Measurements from ENCODE around the gene RRBP1.

The RRBP1 gene

DNA sequence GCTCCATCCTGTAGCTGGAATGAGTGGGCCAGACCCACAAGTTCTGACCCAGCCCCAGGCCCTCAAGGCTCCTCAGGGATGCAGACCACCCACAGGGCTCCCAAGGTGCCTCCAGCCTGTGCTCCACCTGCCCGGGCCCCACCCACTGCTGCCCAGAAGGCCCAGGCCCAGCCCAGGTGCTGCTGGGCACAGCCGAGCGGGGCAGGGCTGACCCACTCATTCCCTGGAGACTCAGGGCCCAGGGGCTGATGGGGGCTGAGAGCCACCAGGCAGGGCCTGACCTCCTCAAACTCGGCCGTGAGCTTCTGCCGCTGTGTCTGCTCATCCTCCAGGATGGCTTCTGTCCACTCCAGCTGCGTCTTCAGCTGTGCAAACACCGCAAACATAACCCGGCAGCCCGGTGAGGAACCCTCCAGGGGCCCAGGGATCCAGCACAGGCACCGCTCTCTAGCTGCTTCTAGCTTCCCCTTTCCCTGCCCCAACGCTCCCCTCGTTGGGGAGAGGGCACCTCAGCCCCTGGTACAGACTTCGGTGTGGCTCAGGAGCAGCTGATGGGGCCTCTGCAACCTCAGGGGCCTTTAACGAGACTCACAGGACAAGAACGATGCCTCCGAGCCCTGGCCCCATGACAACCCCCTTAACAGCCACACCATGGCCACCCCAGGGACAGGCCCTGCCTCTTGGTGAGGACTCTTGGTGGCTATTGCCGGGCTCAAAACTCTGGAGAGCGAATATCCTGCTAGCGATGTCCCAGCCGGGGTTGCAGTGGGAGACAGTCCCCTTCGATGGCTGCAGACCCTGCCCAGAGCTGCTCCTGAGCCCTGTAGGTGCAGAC is 66.2 kb downstream of the RRBP1 start:
- no peak for DNase-seq (ENCODE audit: low read depth, low spot score)
- no peak overlapping the region for H3K27ac ChIP-seq

GRCh38 chr20:17614812-17615644 is 67.0 kb downstream of the RRBP1 start:
- DNase-seq (ENCODE audit: low read depth, low spot score) = no peak
- H3K27ac ChIP-seq = no peak overlapping the region

DNA sequence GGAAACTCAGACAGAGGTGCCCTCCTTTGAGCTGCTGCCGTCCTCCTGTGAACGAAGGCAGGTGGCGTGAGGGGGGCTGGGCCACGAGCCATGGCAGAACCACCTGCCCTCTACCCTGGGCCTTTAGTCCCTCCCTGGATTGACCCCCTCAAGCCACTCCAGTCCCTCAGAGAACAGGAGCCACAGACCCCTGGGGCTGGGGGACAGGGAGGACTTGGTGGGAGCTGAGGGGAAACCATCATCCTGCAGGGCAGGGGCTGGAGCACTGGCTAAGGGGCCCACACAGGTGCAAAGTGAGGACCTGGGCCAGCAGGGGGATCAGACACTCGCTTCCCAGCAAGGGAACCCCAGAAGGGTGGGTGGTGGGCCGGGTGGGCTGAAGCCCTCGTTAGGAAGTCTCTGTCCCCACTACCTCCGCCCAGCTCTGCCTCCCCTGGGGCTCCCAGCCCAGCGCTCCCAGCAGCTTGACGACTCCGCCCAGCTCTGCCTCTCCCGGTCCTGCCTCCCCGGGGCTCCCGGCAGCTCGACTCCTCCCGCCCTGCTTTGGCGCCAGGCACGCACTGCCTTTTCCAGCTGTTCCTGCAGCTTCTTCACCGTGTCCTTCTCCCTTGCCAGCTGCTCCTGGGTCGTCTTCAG is 67.7 kb downstream of the RRBP1 start:
- no peak overlapping the region for H3K27ac ChIP-seq
- DNase-seq (ENCODE audit: low read depth, low spot score) = no peak

DNA sequence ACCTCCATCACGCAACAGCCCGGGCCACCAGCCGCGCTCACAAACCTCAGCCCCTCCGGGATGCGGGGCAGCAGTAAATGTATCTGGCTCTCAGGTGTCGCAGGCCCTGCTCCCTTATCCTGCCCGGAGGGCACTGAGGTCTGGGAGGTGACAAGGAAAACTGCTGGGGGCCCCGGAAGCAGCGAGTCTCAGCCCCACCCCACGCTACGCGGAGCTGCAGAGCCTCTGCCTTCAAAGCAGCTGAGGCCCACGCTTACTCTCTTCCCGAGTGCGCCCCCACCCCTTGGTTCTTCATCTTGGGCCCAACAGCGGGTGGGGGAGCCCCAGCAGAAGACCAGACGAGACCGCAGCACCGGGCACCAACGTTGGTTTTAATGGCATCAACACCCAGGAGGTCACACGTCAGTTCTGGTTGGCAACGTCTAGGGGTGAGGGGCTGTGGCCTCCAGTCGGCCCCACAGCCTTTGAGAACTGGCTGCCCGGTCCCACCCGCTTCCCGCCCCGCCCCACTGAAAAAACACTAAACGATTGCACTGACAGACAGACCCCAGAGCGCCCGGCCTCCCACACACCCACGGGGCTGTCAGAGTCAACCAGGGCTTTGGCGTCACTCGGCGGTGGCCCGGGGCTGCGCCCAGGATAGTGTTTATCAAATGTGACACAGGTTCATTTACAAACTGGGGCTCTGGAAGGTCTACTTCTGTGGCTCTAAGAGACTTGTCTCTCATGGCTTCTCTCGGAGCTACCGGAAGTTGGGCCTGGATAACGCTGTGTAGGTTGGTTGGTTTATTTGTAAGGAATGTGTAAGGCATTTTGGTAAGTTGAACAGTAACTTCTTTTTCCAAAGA is 68.5 kb downstream of the RRBP1 start:
- DNase-seq (ENCODE audit: low read depth, low spot score) = no peak
- no peak overlapping the region for H3K27ac ChIP-seq

- no peak for DNase-seq (ENCODE audit: low read depth, low spot score)
- H3K27ac ChIP-seq = peak overlapping the region; percentile 59
Observed at GRCh38 chr20:17612992-17613327, 69.1 kb downstream of the RRBP1 start.

DNA sequence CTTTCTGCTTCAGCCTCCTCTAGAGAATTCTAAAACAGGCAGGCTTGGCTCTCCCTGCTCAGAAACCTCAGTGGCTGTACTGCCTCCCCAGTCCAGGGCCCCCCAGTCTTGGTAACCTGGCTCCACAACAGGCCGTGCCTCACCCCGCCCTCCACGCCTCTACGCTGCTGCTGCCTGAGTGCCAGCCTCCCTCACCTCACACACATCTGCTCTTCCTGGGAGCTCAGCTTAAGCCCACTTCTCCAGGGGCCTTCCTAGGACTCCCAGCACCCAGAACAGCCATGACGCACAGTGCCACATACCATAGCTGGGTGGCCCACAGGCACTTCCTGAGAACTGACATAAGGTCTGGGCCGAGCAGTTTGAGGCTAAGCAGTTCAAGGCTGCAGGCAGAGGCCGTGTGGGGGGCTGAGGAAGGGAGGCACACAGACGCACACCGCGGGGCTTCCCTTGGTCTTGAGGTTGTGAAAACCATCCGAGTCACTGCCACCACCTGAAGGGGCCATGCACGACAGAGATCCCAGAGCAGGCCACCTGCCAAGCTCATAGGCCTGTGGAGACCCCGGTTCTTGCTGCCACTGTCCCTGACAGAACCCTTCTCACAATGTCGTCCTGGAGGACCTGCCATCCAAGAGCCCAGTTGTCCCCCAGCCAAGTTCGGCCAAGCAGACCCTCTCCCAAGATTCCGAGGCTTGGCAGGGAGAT is 69.6 kb downstream of the RRBP1 start:
- H3K27ac ChIP-seq = peak overlapping the region; percentile 59
- no peak for DNase-seq (ENCODE audit: low read depth, low spot score)

DNA sequence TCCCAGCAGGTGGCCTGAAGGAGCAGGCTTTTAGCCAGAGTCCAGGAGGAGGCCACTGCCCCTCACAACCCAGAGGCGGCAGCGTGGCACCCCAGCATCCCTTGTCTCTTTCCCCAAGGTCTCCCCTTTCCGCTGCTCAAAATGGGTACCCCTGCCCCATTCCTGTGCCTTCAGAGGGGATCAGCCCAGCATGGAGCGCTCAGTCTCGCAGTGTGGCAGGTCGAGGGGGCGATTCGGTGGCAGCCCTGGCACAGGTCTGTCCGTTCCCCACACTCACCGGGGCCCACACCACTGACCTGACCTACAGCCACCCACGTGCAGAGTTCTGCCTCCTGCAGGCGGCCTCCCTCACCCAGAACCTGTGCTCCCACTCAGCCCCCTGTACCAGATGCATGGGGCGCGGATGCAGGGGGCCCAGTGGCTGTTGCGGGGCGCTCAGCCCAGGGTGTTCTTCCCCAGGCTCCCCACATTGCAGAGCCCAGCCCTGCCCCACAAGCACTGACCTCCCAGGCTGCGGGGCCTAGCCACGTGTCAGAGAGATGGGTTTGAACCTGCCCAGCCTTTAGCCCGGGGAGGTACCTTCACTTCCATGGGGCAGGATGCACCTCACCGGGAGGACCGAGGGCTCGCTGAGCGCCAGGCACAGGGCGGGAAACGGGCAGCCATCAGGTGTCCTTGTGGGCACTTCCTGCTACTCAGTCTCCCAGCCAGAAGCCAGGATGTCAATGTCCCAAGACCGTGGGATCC is 70.3 kb downstream of the RRBP1 start:
- H3K27ac ChIP-seq = peak overlapping the region; percentile 59
- DNase-seq (ENCODE audit: low read depth, low spot score) = peak; percentile 6

DNA sequence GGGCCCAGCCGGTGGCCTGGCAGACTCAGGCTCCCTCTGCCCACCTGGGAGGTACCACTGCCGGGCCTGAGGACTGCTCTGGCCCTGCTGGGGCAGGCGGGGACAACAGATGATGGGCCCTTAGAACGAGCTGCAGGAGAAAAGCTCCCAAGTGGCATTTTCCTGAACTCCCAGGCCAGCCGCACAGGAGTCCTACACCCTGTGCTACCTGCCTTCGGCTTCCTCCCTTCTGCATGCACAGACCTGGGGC is 70.8 kb downstream of the RRBP1 start:
- peak overlapping the region; percentile 59 for H3K27ac ChIP-seq
- no peak for DNase-seq (ENCODE audit: low read depth, low spot score)

DNA sequence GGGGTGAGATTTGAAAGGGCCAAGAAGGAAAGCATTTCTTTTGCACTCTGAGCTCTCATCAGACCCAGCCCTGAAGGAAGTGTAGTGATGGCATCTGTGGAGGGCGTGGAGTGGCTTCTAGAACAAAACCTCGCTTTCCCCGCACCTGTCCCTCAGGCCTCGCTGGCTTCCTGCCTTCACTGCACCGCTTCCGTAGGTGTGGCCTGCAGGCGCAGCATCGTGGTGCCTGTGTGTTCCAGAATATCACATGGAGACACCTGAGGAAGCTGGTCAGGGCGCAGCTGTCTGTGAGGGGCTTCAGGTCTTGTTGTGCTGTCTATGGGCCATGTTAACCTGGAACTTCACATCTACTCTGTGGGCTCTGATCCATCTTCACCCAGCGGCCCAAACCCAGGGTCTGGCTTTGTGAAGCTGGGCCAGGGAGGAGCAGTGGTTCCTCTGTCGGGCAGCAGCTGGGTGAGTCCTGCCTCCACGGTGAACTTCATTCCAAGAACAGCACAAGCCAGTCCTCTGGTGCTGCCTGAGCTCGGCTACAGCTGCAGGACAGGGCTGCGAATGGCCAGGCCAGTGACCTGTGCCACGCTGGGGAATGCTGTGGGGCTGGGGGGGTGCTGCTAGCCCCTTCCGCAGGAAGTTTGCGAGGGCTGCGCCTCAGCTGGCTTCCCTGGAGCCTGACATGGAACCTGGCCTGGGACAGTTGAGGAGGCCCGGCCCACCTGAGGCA is 71.3 kb downstream of the RRBP1 start:
- DNase-seq (ENCODE audit: low read depth, low spot score) = no peak
- H3K27ac ChIP-seq = peak overlapping the region; percentile 59

DNA sequence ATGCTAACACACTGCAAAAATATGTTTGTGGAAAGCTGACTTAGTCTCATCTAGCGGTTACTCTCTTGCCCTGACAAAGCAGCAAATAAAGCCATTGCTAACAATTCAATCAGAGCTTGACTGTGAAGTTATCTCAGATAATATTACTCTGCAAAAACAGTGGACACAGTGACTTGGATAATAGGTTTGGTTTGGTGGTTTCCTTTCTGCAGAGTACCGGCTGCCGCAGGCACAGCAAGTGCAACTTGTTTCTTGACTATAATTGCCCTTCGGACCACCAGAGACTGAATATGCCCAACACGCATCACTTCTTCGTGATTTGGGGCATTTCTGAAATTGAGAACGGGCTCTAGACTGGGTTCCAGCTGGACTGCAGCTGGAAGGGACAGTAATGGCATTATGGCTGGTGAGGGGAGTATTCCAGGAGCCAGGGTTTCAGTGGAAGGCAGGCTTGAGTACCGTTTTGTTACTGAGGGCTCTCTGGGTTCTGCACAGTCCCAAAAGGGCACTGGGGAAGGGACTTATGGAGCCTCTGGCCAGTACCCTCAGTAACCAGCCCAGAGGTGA is 72.1 kb downstream of the RRBP1 start:
- no peak for DNase-seq (ENCODE audit: low read depth, low spot score)

DNA sequence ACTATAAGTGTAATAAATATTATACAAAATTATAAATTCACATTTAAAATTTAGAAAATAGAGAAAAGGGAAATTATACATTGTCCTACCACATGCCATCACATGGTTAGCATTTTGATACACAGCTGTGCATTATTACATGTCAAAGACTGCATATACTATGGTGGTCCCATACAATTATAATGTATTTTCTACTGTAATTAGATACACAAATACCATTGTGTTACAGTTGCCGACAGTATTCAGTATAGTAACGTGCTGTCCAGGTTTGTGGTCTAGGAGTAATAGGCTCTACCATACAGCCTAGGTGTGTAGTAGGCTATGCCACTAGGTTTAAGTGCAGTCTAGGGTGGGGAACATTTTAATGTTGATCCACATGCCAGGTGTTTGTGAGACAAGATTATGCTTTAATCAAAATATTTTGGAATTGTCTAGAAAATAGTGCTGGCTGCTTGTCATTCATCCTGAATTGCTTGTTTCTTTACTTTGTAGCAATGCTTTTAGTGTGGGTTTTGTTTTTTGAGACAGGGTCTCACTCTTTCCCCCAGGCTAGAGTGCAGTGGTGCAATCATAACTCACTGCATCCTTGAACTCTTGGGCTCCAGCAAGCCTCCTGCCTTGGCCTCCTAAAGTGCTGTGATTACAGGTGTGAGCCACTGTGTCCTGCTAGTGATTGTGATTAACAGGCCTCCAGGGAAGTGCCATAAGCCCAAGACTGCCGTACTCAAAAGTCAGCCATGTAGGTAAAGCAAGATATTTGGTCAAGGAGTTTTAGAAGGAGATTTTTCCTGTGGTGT is 73.1 kb downstream of the RRBP1 start:
- H3K27ac ChIP-seq = peak overlapping the region; percentile 59
- no peak for DNase-seq (ENCODE audit: low read depth, low spot score)

More for the DNA sequence above, 72.1 kb downstream of the RRBP1 start:
- H3K27ac ChIP-seq = peak overlapping the region; percentile 59

GRCh38 chr20:17606001-17606400 is 76.0 kb downstream of the RRBP1 start:
- peak overlapping the region; percentile 27 for H3K27ac ChIP-seq
- DNase-seq (ENCODE audit: low read depth, low spot score) = no peak

DNA sequence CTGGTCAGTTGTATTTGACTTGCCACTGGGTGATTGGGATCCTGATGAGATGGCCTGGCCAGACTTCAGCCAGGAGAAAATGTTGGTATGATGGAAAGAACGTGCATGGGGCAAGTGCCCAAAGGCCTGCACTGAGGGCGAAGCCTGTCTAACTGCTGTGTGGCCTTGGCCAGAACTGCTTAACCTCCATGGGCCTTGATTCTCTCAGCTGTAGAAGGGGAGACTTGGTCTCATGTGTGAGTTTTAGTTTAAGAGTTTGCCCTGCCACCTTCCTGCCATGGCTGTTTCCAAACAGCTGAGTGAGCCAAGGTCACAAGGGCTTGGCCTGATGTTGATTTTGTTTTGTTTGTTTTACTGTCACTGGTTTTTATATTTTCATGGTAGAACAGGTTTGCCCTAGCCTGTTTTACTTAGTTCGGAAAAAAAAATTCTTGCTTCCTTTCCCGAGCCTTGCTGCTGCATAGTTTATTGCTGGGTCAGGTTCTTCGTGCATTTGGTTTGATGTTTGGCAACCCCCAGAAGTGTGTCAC is 76.8 kb downstream of the RRBP1 start:
- no peak for DNase-seq (ENCODE audit: low read depth, low spot score)
- peak overlapping the region; percentile 27 for H3K27ac ChIP-seq

- no peak for DNase-seq (ENCODE audit: low read depth, low spot score)
- H3K27ac ChIP-seq = no peak overlapping the region
Observed at GRCh38 chr20:17602493-17602892, 79.5 kb downstream of the RRBP1 start.

DNA sequence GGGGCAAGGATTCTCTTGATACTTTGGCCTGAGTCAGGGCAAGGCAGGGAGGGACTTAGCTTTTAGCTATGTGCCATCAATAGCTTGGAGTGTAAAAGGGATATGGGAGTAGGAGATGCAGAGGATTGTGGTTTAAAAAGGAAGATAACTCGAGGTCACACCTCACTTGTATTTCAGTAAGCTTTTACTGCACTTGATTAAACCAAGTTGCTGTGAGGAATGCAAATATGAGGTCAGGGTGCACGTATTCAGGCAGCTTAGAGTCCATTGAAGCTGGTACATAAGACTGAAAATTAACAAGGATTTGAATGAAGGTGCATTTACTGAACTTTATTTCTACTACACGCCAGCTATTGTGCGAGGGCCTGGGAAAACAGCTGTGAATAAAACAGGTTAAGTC is 80.1 kb downstream of the RRBP1 start:
- DNase-seq (ENCODE audit: low read depth, low spot score) = no peak
- no peak overlapping the region for H3K27ac ChIP-seq

DNA sequence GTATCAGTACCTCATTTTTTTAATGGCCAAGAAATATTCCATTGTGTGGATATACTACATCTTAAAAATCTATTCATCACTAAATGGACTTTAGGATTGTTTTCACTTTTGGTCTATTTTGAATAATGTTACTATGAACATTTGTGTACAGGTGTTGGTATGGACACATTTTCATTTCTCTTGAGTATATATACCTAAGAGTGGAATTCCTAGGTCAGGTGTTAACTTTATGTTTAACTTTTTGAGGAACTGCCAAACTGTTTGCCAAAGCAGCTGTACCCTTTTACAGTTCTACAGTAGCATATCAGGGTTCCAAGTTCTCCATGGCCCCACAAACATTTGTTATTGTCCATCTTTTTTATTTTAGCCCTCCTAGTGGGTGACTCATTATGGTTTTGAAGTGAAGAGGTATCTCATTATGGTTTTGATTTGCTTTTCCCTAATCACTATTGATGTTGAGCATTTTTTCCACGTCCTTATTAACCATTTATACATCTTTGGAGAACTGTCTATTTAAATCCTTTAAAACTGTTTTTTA is 84.0 kb downstream of the RRBP1 start:
- no peak for DNase-seq (ENCODE audit: low read depth, low spot score)

DNA sequence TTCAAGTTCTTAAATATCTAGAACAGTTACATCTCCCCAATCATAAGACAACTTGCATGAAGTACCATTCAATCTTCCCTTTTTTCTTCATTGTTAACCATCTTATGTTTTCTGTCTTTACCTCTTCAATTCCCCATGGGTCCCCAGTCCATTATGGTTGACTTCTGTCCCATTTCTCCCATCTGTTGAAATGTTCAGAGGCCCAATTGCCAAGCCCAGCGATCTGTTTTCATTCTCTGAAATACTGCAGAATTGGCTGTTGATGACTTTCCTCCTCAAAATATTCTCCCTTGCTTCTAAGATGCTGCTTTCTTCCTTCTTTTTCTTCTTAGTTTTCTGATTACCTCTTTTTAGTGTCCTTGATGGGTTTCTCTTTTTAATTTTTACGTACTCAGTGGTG is 86.2 kb downstream of the RRBP1 start:
- H3K27ac ChIP-seq = no peak overlapping the region
- no peak for DNase-seq (ENCODE audit: low read depth, low spot score)

More for the DNA sequence above, 84.0 kb downstream of the RRBP1 start:
- no peak overlapping the region for H3K27ac ChIP-seq
